WTC11 (cell line): ENCODE results near the gene ASF1A. TPM values are rescaled to one million over a fixed set of nuclear protein-coding genes. Genes with fewer than 3 reads are reported as not detected.

ENCODE experiments used
- ATAC-seq: fragments of 200-7000 bp; cut with Tn5 transposase; 2 replicates; pipeline ENCODE4 v1.10.0; 2021; ENCODE audit warnings: mild to moderate bottlenecking, moderate library complexity
- CTCF ChIA-PET: fragments of 300-600 bp; sonication (Branson Sonifier 250); formaldehyde crosslinking; loops from one replicate; lab custom pipeline; 2021; ENCODE audit warnings: antibody characterized with exemption; lab: Charles Lee
- POLR2A ChIA-PET: fragments of 350-600 bp; sonication (Branson Sonifier 250); formaldehyde crosslinking; loops from one replicate; lab custom pipeline; 2021; ENCODE audit warnings: antibody characterized with exemption; lab: Charles Lee
- DNase-seq: peaks from one replicate; pipeline ENCODE4 v3.0.0; 2021; ENCODE audit warnings: low spot score
- H3K27ac Mint-ChIP-seq: 2 replicates; pipeline ENCODE4 v1.8.0; 2021; ENCODE audit warnings: mixed read lengths
- H3K27me3 Mint-ChIP-seq: 2 replicates; pipeline ENCODE4 v1.8.0; 2021; ENCODE audit warnings: low read depth, mild to moderate bottlenecking, moderate library complexity, mixed read lengths
- H3K36me3 Mint-ChIP-seq: 2 replicates; pipeline ENCODE4 v1.8.0; 2021; ENCODE audit warnings: mixed read lengths
- H3K4me1 Mint-ChIP-seq: 2 replicates; pipeline ENCODE4 v1.8.0; 2022; ENCODE audit warnings: mixed read lengths
- H3K4me3 Mint-ChIP-seq: 2 replicates; pipeline ENCODE4 v1.8.0; 2021; ENCODE audit warnings: mild to moderate bottlenecking, moderate library complexity, mixed read lengths
- H3K9me3 Mint-ChIP-seq: 2 replicates; pipeline ENCODE4 v1.8.0; 2021; ENCODE audit warnings: mixed read lengths
- CTCF ChIP-seq: fragments of 200-600 bp; IDR thresholded peaks from 2 replicates; pipeline ENCODE4 v1.8.0; 2022; ENCODE audit warnings: antibody characterized with exemption
- EMX1 ChIP-seq: fragments of 250-450 bp; sonication (Bioruptor Pico); IDR thresholded peaks from 2 replicates; pipeline ENCODE4 v1.8.0; 2021; ENCODE audit warnings: mild to moderate bottlenecking
- ETV6 ChIP-seq: sonication (generic); formaldehyde crosslinking; IDR thresholded peaks from 2 replicates; pipeline ENCODE4 v1.8.1; 2022; ENCODE audit warnings: mild to moderate bottlenecking, missing genetic modification reagents
- FOXK1 ChIP-seq: sonication (generic); formaldehyde crosslinking; IDR thresholded peaks from 2 replicates; pipeline ENCODE4 v1.8.0; 2022; ENCODE audit warnings: mild to moderate bottlenecking, moderate library complexity, missing genetic modification reagents
- FOXP1 ChIP-seq: sonication (generic); formaldehyde crosslinking; IDR thresholded peaks from 2 replicates; pipeline ENCODE4 v1.8.0; 2022; ENCODE audit warnings: missing genetic modification reagents, mild to moderate bottlenecking, moderate library complexity, borderline replicate concordance
- IRF2 ChIP-seq: sonication (generic); formaldehyde crosslinking; IDR thresholded peaks from 2 replicates; pipeline ENCODE4 v1.8.0; 2022; ENCODE audit warnings: low read depth, missing genetic modification reagents, borderline replicate concordance
- JAZF1 ChIP-seq: fragments of 250-450 bp; sonication (Bioruptor Pico); IDR thresholded peaks from 2 replicates; pipeline ENCODE4 v1.9.0; 2021; ENCODE audit warnings: moderate library complexity, mild to moderate bottlenecking, inconsistent platforms
- MXD4 ChIP-seq: fragments of 250-450 bp; sonication (Bioruptor Pico); IDR thresholded peaks from 2 replicates; pipeline ENCODE4 v1.8.0; 2021; ENCODE audit warnings: mild to moderate bottlenecking, moderate library complexity, borderline replicate concordance
- NFATC4 ChIP-seq: fragments of 250-450 bp; sonication (Bioruptor Pico); IDR thresholded peaks from 2 replicates; pipeline ENCODE4 v1.9.0; 2021; ENCODE audit warnings: mild to moderate bottlenecking
- NFE2L1 ChIP-seq: sonication (generic); formaldehyde crosslinking; IDR thresholded peaks from 2 replicates; pipeline ENCODE4 v1.8.1; 2023; ENCODE audit warnings: missing genetic modification reagents
- NR2C2 ChIP-seq: sonication (generic); formaldehyde crosslinking; IDR thresholded peaks from 2 replicates; pipeline ENCODE4 v1.8.0; 2022; ENCODE audit warnings: mild to moderate bottlenecking, missing genetic modification reagents
- OVOL2 ChIP-seq: fragments of 250-450 bp; sonication (Bioruptor Pico); IDR thresholded peaks from 2 replicates; pipeline ENCODE4 v1.9.0; 2021; ENCODE audit warnings: mild to moderate bottlenecking, borderline replicate concordance
- PRRX2 ChIP-seq: fragments of 250-450 bp; sonication (Bioruptor Pico); IDR thresholded peaks from 2 replicates; pipeline ENCODE4 v1.8.0; 2021; ENCODE audit warnings: mild to moderate bottlenecking
- RORB ChIP-seq: fragments of 250-450 bp; sonication (Bioruptor Pico); IDR thresholded peaks from 2 replicates; pipeline ENCODE4 v1.9.0; 2021; ENCODE audit warnings: mild to moderate bottlenecking
- SP1 ChIP-seq: sonication (generic); formaldehyde crosslinking; conservative IDR thresholded peaks from 2 replicates; pipeline ENCODE4 v1.8.1; 2022; ENCODE audit warnings: missing genetic modification reagents
- TCF7 ChIP-seq: sonication (generic); formaldehyde crosslinking; IDR thresholded peaks from 2 replicates; pipeline ENCODE4 v1.8.0; 2022; ENCODE audit warnings: mild to moderate bottlenecking, low read depth, missing genetic modification reagents, moderate library complexity
- TP53 ChIP-seq: sonication (generic); formaldehyde crosslinking; IDR thresholded peaks from 2 replicates; pipeline ENCODE4 v1.8.1; 2023; ENCODE audit warnings: mild to moderate bottlenecking, missing genetic modification reagents
- USF2 ChIP-seq: sonication (generic); formaldehyde crosslinking; IDR thresholded peaks from 2 replicates; pipeline ENCODE4 v1.8.1; 2023; ENCODE audit warnings: mild to moderate bottlenecking, missing genetic modification reagents, moderate library complexity
- ZBTB21 ChIP-seq: sonication (generic); formaldehyde crosslinking; IDR thresholded peaks from 2 replicates; pipeline ENCODE4 v1.8.1; 2023; ENCODE audit warnings: mild to moderate bottlenecking, missing genetic modification reagents, borderline replicate concordance
- ZNF138 ChIP-seq: sonication (generic); formaldehyde crosslinking; conservative IDR thresholded peaks from 2 replicates; pipeline ENCODE4 v1.8.1; 2022; ENCODE audit warnings: mild to moderate bottlenecking, moderate library complexity, missing genetic modification reagents
- ZNF219 ChIP-seq: sonication (generic); formaldehyde crosslinking; IDR thresholded peaks from 2 replicates; pipeline ENCODE4 v1.8.0; 2023; ENCODE audit warnings: missing genetic modification reagents, mild to moderate bottlenecking, borderline replicate concordance
- ZNF232 ChIP-seq: sonication (generic); formaldehyde crosslinking; IDR thresholded peaks from 2 replicates; pipeline ENCODE4 v1.8.0; 2022; ENCODE audit warnings: mild to moderate bottlenecking, missing genetic modification reagents
- ZNF317 ChIP-seq: sonication (generic); formaldehyde crosslinking; IDR thresholded peaks from 2 replicates; pipeline ENCODE4 v1.8.1; 2023; ENCODE audit warnings: low read depth, mild to moderate bottlenecking, moderate library complexity, missing genetic modification reagents, borderline replicate concordance
- ZNF396 ChIP-seq: fragments of 250-450 bp; sonication (Bioruptor Pico); IDR thresholded peaks from 2 replicates; pipeline ENCODE4 v1.8.0; 2021; ENCODE audit warnings: mild to moderate bottlenecking, moderate library complexity, borderline replicate concordance
- ZNF423 ChIP-seq: fragments of 250-450 bp; sonication (Bioruptor Pico); IDR thresholded peaks from 2 replicates; pipeline ENCODE4 v2.1.2; 2022; ENCODE audit warnings: mild to moderate bottlenecking, moderate library complexity
- total RNA-seq: library from RNA; stranded (reverse); gene quantifications from 3 replicates; pipeline ENCODE4 v1.2.3, GENCODE V29; 2021
- TF ChIP-seq, protein P1 (sequence below): sonication (generic); formaldehyde crosslinking; IDR thresholded peaks from 2 replicates; pipeline ENCODE4 v1.8.1; 2022; ENCODE audit warnings: mild to moderate bottlenecking, moderate library complexity, missing genetic modification reagents
- TF ChIP-seq, protein P2 (sequence below): sonication (generic); formaldehyde crosslinking; IDR thresholded peaks from 2 replicates; pipeline ENCODE4 v1.8.1; 2023; ENCODE audit warnings: mild to moderate bottlenecking, missing genetic modification reagents
- TF ChIP-seq, protein P3 (sequence below): sonication (generic); formaldehyde crosslinking; IDR thresholded peaks from 2 replicates; pipeline ENCODE4 v1.8.0; 2022; ENCODE audit warnings: mild to moderate bottlenecking, missing genetic modification reagents
- TF ChIP-seq, protein P4 (sequence below): sonication (generic); formaldehyde crosslinking; IDR thresholded peaks from 2 replicates; pipeline ENCODE4 v1.8.0; 2023; ENCODE audit warnings: missing genetic modification reagents
- TF ChIP-seq, protein P5 (sequence below): sonication (generic); formaldehyde crosslinking; IDR thresholded peaks from 2 replicates; pipeline ENCODE4 v1.8.0; 2023; ENCODE audit warnings: mild to moderate bottlenecking, missing genetic modification reagents

ASF1A gene
- total RNA-seq, 1 experiment from 2014 or later: 36.7 TPM

GRCh38 chr6:118894425-118895260 lies 691 bp downstream of the ASF1A start:
- no peaks in the 10 kb centered on the region for H3K27me3 Mint-ChIP-seq
- H3K27ac Mint-ChIP-seq: peak overlapping the region; percentile 98
- peak; percentile 10 for ATAC-seq
- ChIA-PET POLR2A (interaction anchor here (1.0 to 3.2 kb wide), 3 partner anchors 12 to 183 kb away, joined by 3 to 20 read pairs (median 3); no protein-coding TSS in a partner anchor), CTCF (interaction anchor here (0.6 to 3.1 kb wide), 5 partner anchors 12 to 216 kb away, joined by 3 to 12 read pairs (median 6); no protein-coding TSS in a partner anchor)
- DNase-seq: peak; percentile 55
- no peaks in the 10 kb centered on the region for H3K9me3 Mint-ChIP-seq
- peak overlapping the region; percentile 88 for H3K4me3 Mint-ChIP-seq
- peaks cover 45% of the 10 kb centered on the region for H3K4me1 Mint-ChIP-seq
- H3K36me3 Mint-ChIP-seq: peaks cover 15% of the 10 kb centered on the region
- TF ChIP-seq NR2C2: no peak
- TF ChIP-seq, protein P1, sequence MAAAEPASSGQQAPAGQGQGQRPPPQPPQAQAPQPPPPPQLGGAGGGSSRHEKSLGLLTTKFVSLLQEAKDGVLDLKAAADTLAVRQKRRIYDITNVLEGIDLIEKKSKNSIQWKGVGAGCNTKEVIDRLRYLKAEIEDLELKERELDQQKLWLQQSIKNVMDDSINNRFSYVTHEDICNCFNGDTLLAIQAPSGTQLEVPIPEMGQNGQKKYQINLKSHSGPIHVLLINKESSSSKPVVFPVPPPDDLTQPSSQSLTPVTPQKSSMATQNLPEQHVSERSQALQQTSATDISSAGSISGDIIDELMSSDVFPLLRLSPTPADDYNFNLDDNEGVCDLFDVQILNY (CRISPR knock-in tag): no peak
- no peak for TF ChIP-seq ZNF232 (CRISPR knock-in tag)
- TF ChIP-seq, protein P2, sequence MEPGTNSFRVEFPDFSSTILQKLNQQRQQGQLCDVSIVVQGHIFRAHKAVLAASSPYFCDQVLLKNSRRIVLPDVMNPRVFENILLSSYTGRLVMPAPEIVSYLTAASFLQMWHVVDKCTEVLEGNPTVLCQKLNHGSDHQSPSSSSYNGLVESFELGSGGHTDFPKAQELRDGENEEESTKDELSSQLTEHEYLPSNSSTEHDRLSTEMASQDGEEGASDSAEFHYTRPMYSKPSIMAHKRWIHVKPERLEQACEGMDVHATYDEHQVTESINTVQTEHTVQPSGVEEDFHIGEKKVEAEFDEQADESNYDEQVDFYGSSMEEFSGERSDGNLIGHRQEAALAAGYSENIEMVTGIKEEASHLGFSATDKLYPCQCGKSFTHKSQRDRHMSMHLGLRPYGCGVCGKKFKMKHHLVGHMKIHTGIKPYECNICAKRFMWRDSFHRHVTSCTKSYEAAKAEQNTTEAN: no peak
- TF ChIP-seq ZBTB21 (CRISPR knock-in tag): no peak
- TF ChIP-seq, protein P3, sequence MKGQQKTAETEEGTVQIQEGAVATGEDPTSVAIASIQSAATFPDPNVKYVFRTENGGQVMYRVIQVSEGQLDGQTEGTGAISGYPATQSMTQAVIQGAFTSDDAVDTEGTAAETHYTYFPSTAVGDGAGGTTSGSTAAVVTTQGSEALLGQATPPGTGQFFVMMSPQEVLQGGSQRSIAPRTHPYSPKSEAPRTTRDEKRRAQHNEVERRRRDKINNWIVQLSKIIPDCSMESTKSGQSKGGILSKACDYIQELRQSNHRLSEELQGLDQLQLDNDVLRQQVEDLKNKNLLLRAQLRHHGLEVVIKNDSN (CRISPR knock-in tag): 0 out of 2 replicates have a peak, but pooled peaks have one; percentile 8
- no peak for TF ChIP-seq IRF2 (CRISPR knock-in tag)
- TF ChIP-seq FOXK1 (CRISPR knock-in tag): peak; percentile 21; the same call in 1 of the 2 replicates
- no peak for TF ChIP-seq JAZF1 (CRISPR knock-in tag)
- TF ChIP-seq, protein P4, sequence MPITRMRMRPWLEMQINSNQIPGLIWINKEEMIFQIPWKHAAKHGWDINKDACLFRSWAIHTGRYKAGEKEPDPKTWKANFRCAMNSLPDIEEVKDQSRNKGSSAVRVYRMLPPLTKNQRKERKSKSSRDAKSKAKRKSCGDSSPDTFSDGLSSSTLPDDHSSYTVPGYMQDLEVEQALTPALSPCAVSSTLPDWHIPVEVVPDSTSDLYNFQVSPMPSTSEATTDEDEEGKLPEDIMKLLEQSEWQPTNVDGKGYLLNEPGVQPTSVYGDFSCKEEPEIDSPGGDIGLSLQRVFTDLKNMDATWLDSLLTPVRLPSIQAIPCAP: no peak; the same call in 1 of the 2 replicates
- no peak for TF ChIP-seq EMX1 (CRISPR knock-in tag)
- TF ChIP-seq OVOL2 (CRISPR knock-in tag): no peak
- TF ChIP-seq PRRX2 (CRISPR knock-in tag): no peak
- peak; percentile 71; the same call in 1 of the 2 replicates for TF ChIP-seq FOXP1 (CRISPR knock-in tag)
- no peak for TF ChIP-seq NFATC4 (CRISPR knock-in tag)
- TF ChIP-seq TCF7 (CRISPR knock-in tag): no peak
- TF ChIP-seq ETV6 (CRISPR knock-in tag): peak; percentile 68; the same call in 1 of the 2 replicates
- TF ChIP-seq CTCF: no peak
- no peak for TF ChIP-seq USF2
- TF ChIP-seq SP1 (CRISPR knock-in tag): no peak
- TF ChIP-seq MXD4 (CRISPR knock-in tag): no peak
- TF ChIP-seq ZNF317: no peak
- no peak for TF ChIP-seq NFE2L1 (CRISPR knock-in tag)
- no peak for TF ChIP-seq RORB (CRISPR knock-in tag)
- no peak for TF ChIP-seq ZNF396
- TF ChIP-seq TP53 (CRISPR knock-in tag): no peak
- no peak for TF ChIP-seq ZNF138 (CRISPR knock-in tag)
- no peak for TF ChIP-seq ZNF219 (CRISPR knock-in tag)
- TF ChIP-seq, protein P5, sequence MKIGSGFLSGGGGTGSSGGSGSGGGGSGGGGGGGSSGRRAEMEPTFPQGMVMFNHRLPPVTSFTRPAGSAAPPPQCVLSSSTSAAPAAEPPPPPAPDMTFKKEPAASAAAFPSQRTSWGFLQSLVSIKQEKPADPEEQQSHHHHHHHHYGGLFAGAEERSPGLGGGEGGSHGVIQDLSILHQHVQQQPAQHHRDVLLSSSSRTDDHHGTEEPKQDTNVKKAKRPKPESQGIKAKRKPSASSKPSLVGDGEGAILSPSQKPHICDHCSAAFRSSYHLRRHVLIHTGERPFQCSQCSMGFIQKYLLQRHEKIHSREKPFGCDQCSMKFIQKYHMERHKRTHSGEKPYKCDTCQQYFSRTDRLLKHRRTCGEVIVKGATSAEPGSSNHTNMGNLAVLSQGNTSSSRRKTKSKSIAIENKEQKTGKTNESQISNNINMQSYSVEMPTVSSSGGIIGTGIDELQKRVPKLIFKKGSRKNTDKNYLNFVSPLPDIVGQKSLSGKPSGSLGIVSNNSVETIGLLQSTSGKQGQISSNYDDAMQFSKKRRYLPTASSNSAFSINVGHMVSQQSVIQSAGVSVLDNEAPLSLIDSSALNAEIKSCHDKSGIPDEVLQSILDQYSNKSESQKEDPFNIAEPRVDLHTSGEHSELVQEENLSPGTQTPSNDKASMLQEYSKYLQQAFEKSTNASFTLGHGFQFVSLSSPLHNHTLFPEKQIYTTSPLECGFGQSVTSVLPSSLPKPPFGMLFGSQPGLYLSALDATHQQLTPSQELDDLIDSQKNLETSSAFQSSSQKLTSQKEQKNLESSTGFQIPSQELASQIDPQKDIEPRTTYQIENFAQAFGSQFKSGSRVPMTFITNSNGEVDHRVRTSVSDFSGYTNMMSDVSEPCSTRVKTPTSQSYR (CRISPR knock-in tag): no peak
- TF ChIP-seq ZNF423 (CRISPR knock-in tag): no peak
